HG02973 (cell line): ENCODE results near the gene MCC.

Experiments used
- ATAC-seq: cut with Tn5 transposase; IDR thresholded peaks from one replicate; pipeline ENCODE4 v1.9.1; 2021; ENCODE audit warnings: moderate library complexity; ENCODE audit not compliant: unreplicated experiment

Gene MCC

GRCh38 chr5:113182658-113183344, 305.5 kb downstream of the MCC start:
- ATAC-seq = no peak

GRCh38 chr5:113181853-113182490, 306.3 kb downstream of the MCC start:
- no peak for ATAC-seq

- no peak for ATAC-seq
Observed at GRCh38 chr5:113181409-113181808, 306.8 kb downstream of the MCC start.

- ATAC-seq = no peak
Observed at GRCh38 chr5:113179156-113179555, 309.1 kb downstream of the MCC start.

GRCh38 chr5:113178073-113178779, 310.0 kb downstream of the MCC start:
- ATAC-seq = no peak

- no peak for ATAC-seq
Observed at GRCh38 chr5:113177225-113177624, 311.0 kb downstream of the MCC start.

GRCh38 chr5:113176734-113177133, 311.5 kb downstream of the MCC start:
- no peak for ATAC-seq

GRCh38 chr5:113176196-113176595, 312.1 kb downstream of the MCC start:
- ATAC-seq = no peak

- ATAC-seq = peak; percentile 51
Observed at GRCh38 chr5:113172231-113172826, 315.9 kb downstream of the MCC start.

- ATAC-seq = no peak
Observed at GRCh38 chr5:113171520-113171919, 316.7 kb downstream of the MCC start.

- ATAC-seq = no peak
Observed at GRCh38 chr5:113170707-113171106, 317.5 kb downstream of the MCC start.

GRCh38 chr5:113169720-113170119, 318.5 kb downstream of the MCC start:
- no peak for ATAC-seq

- ATAC-seq = no peak
Observed at GRCh38 chr5:113167985-113168384, 320.3 kb downstream of the MCC start.

GRCh38 chr5:113166852-113167366, 321.3 kb downstream of the MCC start:
- no peak for ATAC-seq

- no peak for ATAC-seq
Observed at GRCh38 chr5:113166261-113166660, 322.0 kb downstream of the MCC start.

- no peak for ATAC-seq
Observed at GRCh38 chr5:113164021-113164420, 324.2 kb downstream of the MCC start.

GRCh38 chr5:113163328-113163727, 324.9 kb downstream of the MCC start:
- ATAC-seq = no peak

GRCh38 chr5:113162770-113163169, 325.5 kb downstream of the MCC start:
- no peak for ATAC-seq

- no peak for ATAC-seq
Observed at GRCh38 chr5:113162208-113162607, 326.0 kb downstream of the MCC start.

GRCh38 chr5:113161806-113162205, 326.4 kb downstream of the MCC start:
- ATAC-seq = no peak

- ATAC-seq = no peak
Observed at GRCh38 chr5:113157886-113158285, 330.4 kb downstream of the MCC start.
